Body of pancreas (tissue), 4 donors: ENCODE results near the gene LPAR1.

Source experiments
- CTCF ChIP-seq, 7 experiments: fragments of 450-650 bp in 4 of 7; fragments of 200-600 bp in 3 of 7; sonication (generic) in 3 of 7; IDR thresholded peaks; one replicate each; pipeline ENCODE4 v1.5.1; 2016 to 2019; ENCODE audit warnings: antibody characterized with exemption in 7 of 7
- POLR2A ChIP-seq, 3 donors: fragments of 450-650 bp; IDR thresholded peaks; one replicate each; pipeline ENCODE4 v1.6.1; 2016; ENCODE audit warnings: antibody characterized with exemption in 3 of 3, mild to moderate bottlenecking in 2 of 3

GRCh38 chr9:110926828-110927487 lies 111.3 kb downstream of the LPAR1 start:
- TF ChIP-seq CTCF (IDR thresholded peaks at IDR 0.05) (no peak), POLR2A (IDR thresholded peaks at IDR 0.05) (no peak)
